Breast epithelium (tissue), 4 donors: ENCODE data around the gene ADAM23. TPM values are rescaled to one million over a fixed set of nuclear protein-coding genes. Genes with fewer than 3 reads are reported as not detected.

Experiments
- DNase-seq, 2 donors: peaks; one replicate each; pipeline ENCODE4 v3.0.0-alpha.2; 2019; ENCODE audit warnings: low spot score in 2 of 2
- H3K27ac ChIP-seq, 2 donors: fragments of 200-600 bp; sonication (generic) in 1 of 2; one replicate each; pipeline ENCODE4 v1.5.1; 2016 to 2019; ENCODE audit warnings: mild to moderate bottlenecking in 1 of 2
- H3K27me3 ChIP-seq, 2 donors: fragments of 200-600 bp; sonication (generic) in 1 of 2; one replicate each; pipeline versions ENCODE4 v1.5.1 to v1.6.0; 2017 to 2019; ENCODE audit warnings: control low read depth in 1 of 2, mild to moderate bottlenecking in 1 of 2
- H3K36me3 ChIP-seq: fragments of 200-600 bp; one replicate; pipeline ENCODE4 v1.5.1; 2019
- H3K4me1 ChIP-seq, 2 donors: fragments of 200-600 bp; sonication (generic); one replicate each; pipeline ENCODE4 v1.5.1; 2016 to 2019; ENCODE audit warnings: control low read depth in 1 of 2
- H3K4me3 ChIP-seq, 3 donors: fragments of 200-600 bp; sonication (generic); 1 replicate in 2 of 3; 2 replicates in 1 of 3; pipeline ENCODE4 v1.5.1; 2016 to 2019; ENCODE audit warnings: mild to moderate bottlenecking in 3 of 3, moderate library complexity in 2 of 3
- H3K9me3 ChIP-seq, 2 donors: fragments of 200-600 bp; sonication (generic) in 1 of 2; one replicate each; pipeline ENCODE4 v1.5.1; 2016 to 2019; ENCODE audit warnings: control low read depth in 1 of 2
- POLR2A ChIP-seq: fragments of 450-650 bp; IDR thresholded peaks from one replicate; pipeline ENCODE4 v1.6.1; 2016; ENCODE audit warnings: antibody characterized with exemption, mild to moderate bottlenecking, moderate library complexity
- POLR2AphosphoS5 ChIP-seq, 3 donors: sonication (generic); formaldehyde crosslinking; IDR thresholded peaks; one replicate each; pipeline ENCODE4 v1.6.1; 2017; ENCODE audit warnings: antibody characterized with exemption in 3 of 3
- intact Hi-C: fragments of 100-400 bp; cut with DNase I; formaldehyde crosslinking; loops from one replicate; pipeline ENCODE4 v1.15.1; 2023; ENCODE audit warnings: low total_unique reads
- total RNA-seq, 3 donors: library from RNA; depleted of rRNA; stranded (reverse); fragments of >200 nt; gene quantifications; one replicate each; pipeline ENCODE4 v1.1.0, GENCODE V29; 2016
- TF ChIP-seq, protein P1 (sequence below), 3 donors: fragments of 450-650 bp; IDR thresholded peaks; one replicate each; pipeline ENCODE4 v1.5.1; 2016 to 2017; ENCODE audit warnings: antibody characterized with exemption in 3 of 3, mild to moderate bottlenecking in 3 of 3, moderate library complexity in 3 of 3

The ADAM23 gene
- total RNA-seq, 3 donors from 2014 or later: 0.48 to 2.5 (median 0.66) TPM

DNA sequence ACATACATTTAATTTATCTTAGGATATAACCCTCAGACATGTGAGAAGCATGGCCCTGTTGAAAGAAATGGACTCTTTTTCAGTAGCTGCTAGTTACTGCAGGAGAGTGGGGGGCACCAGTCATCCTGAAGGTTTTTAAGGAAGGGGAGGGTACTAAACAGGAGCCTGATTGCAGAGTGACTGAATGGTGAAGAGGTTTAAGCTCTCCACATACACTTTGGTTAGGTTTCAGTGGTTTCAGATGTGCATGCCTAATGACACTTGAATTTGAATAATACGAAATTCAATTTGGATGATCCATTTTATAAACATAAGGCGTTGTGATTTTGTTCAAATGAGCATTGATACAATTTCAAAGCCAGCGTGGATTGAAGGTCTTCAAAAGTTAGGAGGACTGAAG lies 188.0 kb downstream of the ADAM23 start:
- no peak overlapping the region for H3K4me3 ChIP-seq
- H3K27ac ChIP-seq: no peak overlapping the region
- intact Hi-C loops: no loop called here
- H3K36me3 ChIP-seq: no peaks in the 10 kb centered on the region
- no peaks in the 10 kb centered on the region for H3K4me1 ChIP-seq
- DNase-seq: no peak
- no peaks in the 10 kb centered on the region for H3K27me3 ChIP-seq
- H3K9me3 ChIP-seq: no peaks in the 10 kb centered on the region
- TF ChIP-seq, protein P1, sequence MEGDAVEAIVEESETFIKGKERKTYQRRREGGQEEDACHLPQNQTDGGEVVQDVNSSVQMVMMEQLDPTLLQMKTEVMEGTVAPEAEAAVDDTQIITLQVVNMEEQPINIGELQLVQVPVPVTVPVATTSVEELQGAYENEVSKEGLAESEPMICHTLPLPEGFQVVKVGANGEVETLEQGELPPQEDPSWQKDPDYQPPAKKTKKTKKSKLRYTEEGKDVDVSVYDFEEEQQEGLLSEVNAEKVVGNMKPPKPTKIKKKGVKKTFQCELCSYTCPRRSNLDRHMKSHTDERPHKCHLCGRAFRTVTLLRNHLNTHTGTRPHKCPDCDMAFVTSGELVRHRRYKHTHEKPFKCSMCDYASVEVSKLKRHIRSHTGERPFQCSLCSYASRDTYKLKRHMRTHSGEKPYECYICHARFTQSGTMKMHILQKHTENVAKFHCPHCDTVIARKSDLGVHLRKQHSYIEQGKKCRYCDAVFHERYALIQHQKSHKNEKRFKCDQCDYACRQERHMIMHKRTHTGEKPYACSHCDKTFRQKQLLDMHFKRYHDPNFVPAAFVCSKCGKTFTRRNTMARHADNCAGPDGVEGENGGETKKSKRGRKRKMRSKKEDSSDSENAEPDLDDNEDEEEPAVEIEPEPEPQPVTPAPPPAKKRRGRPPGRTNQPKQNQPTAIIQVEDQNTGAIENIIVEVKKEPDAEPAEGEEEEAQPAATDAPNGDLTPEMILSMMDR (IDR thresholded peaks at IDR 0.05): no peak

DNA sequence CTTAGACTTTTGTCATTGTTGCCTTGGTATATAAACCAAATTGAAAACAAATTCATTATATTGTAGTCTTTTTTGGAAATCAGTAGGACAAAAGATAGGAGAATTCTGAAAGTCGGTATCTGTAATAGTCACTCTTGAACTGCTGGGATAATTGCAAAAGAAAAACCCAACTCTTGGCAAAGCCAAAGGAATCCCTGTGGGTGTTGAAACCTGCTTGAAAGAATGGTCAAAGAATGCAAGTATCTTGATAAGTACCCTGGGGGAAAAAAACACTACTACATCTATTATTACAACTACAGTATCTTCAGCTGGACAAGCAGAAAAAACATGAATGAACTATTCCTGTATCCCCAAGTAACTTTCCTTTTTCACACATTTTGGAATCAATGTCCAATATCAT lies 191.7 kb downstream of the ADAM23 start:
- intact Hi-C loops: no loop called here
- no peaks in the 10 kb centered on the region for H3K27me3 ChIP-seq
- TF ChIP-seq, protein P1 (IDR thresholded peaks at IDR 0.05): no peak
- TF ChIP-seq POLR2AphosphoS5 (IDR thresholded peaks at IDR 0.05): no peak
- no peak for TF ChIP-seq POLR2A

DNA sequence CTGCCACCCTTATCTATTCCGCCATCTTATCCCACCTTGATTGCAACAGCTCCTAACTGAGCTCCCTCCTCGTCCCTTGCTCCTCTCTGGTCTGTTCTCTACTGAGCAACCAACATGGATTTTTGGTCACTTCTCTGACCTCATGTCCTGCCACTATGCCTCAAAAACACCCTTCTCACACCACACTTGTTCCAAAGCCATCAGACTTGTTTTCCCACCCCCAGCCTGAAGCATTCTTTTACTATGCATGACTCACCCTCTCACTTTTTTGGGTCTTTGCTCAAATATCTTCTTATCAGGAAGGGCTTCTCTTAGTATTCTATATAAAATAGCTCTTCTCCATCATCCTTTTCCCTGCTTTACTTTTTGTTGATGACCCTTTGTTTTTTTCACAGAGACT lies 196.3 kb downstream of the ADAM23 start:
- Histone ChIP-seq H3K27me3 (peaks cover 0 to 26% of the 10 kb centered on the region in 2 donors), H3K36me3 (no peaks in the 10 kb centered on the region), H3K9me3 (no peaks in the 10 kb centered on the region), H3K27ac (no peak overlapping the region), H3K4me3 (no peak overlapping the region), H3K4me1 (no peaks in the 10 kb centered on the region)
- intact Hi-C loops: no loop called here
- TF ChIP-seq, protein P1 (IDR thresholded peaks at IDR 0.05): no peak
- TF ChIP-seq POLR2A (no peak), POLR2AphosphoS5 (IDR thresholded peaks at IDR 0.05) (no peak)
- no peak for DNase-seq

More for the DNA sequence above, 191.7 kb downstream of the ADAM23 start:
- no peaks in the 10 kb centered on the region for H3K36me3 ChIP-seq
- no peak overlapping the region for H3K4me3 ChIP-seq
- H3K9me3 ChIP-seq: no peaks in the 10 kb centered on the region
- no peaks in the 10 kb centered on the region for H3K4me1 ChIP-seq
- no peak overlapping the region for H3K27ac ChIP-seq
- no peak for DNase-seq

DNA sequence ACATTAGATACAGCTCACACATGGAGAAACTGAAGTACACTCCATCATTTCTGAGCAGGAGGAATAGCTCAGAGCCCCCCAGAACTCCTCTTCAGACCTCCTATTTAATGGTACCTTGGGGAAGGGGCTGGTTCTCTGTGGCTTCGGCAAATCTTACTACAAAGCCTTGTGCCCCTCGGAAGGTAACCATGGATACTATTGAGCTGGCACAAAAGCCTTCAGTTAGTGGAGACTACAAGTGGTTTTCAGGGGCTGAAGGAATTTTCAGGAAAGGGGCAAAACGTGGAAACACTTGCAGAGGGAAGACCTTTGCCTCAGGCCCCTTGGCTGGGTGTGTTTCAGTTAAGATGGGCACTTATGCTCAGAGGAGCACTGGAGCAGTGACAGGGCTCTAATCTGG lies 197.9 kb downstream of the ADAM23 start:
- H3K4me1 ChIP-seq: no peaks in the 10 kb centered on the region
- intact Hi-C loops: no loop called here
- no peak overlapping the region for H3K27ac ChIP-seq
- H3K36me3 ChIP-seq: no peaks in the 10 kb centered on the region
- peaks cover 0 to 26% of the 10 kb centered on the region in 2 donors for H3K27me3 ChIP-seq
- H3K4me3 ChIP-seq: no peak overlapping the region
- no peaks in the 10 kb centered on the region for H3K9me3 ChIP-seq
- DNase-seq: no peak
- no peak for TF ChIP-seq POLR2AphosphoS5 (IDR thresholded peaks at IDR 0.05)
- no peak for TF ChIP-seq POLR2A
- TF ChIP-seq, protein P1 (IDR thresholded peaks at IDR 0.05): no peak

DNA sequence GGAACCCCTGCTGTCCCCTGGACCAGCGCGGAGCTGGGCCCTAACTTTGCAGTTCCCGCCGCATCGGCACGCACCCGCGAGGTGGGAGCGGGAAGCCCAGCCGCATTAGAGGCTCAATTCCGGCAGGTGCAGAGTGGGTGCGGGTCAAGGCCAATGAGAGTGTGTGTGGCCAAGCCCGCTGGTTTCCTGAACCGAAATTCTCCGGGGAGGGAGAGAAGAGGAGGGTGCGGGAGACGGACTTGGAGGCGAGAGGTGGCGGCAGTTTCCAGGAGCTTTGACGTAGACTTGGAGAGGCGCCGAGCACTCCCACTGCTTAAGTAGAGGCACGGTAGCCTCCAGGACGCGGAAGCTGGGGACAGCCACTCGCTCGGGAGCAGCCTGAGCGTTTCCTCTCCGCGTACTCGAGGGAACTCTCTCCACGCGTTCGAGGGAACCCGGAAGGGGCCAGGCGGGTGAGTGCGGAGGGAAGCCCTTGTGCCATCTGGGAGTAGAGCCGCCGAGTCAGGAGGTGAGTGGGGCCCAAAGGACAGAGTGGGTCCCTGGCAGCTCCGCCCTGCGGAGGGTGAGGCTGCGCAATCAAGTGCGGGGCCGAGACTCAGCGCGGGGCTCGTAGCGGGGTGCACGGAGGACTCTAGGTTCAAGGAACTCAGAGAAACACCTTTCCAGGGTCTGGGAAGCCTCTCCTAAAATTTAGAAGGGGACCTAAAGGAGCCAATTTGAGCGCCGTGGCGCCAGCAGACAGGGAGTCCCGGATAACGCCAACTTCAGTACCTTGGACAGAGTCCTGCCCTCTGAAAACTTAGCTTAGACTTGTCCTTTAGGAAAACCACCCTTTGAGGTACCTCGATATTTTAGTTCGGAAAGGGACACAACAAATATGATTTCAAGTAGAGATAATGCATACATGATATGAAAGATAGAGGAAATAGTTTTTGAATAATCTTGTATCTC lies 199.0 kb downstream of the ADAM23 start, which contains the start of gene FAM237A:
TSS of gene FAM237A (plus strand) at position 413 of the 951 bp plus-strand sequence. CDS start 1,750 bp downstream, outside the sequence.
- intact Hi-C loops: no loop called here
- H3K27ac ChIP-seq: no peak within 1 kb of the TSS
- H3K36me3 ChIP-seq: no peaks in the 10 kb centered on the region
- DNase-seq: no peak
- no peak within 1 kb of the TSS for H3K4me3 ChIP-seq
- no peaks in the 10 kb centered on the region for H3K4me1 ChIP-seq
- TF ChIP-seq POLR2A: no peak
- TF ChIP-seq POLR2AphosphoS5 (IDR thresholded peaks at IDR 0.05): no peak
- TF ChIP-seq, protein P1 (IDR thresholded peaks at IDR 0.05): no peak
- no peaks in the 10 kb centered on the region for H3K9me3 ChIP-seq
- H3K27me3 ChIP-seq: peaks cover 0 to 26% of the 10 kb centered on the region in 2 donors
